ENCODE measurements around the gene SNAP91. TPM values are rescaled to one million over a fixed set of nuclear protein-coding genes. Genes with fewer than 3 reads are reported as not detected.

SNAP91 gene
- total and polyA plus RNA-seq, 3 donors from 2014 or later, result 13.3 to 37.5 (median 32.9) TPM

DNA sequence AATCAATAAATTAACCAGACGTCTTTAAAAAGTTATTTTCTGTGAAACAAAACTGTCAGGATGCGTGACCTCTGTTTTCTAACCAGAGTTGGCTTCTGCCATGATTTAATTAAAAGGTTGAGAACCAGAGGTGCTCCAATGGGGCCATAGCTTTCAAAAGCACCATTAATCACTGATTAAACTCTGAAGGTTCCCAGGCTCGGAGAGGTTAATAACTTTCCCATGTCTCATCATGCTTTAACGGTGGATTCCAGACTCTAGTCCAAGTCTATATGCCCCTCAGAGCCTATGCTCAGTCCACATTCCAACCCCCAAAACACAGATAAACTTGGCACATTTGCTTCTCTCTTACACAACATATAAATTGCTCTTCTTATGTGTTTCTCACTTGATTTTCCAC lies 95.5 kb downstream of the SNAP91 start:
- H3K9me3 ChIP-seq, result no peaks in the 10 kb centered on the region
- DNase-seq, result no peak
- no peak overlapping the region for H3K27ac ChIP-seq
- TF ChIP-seq CTCF (IDR thresholded peaks at IDR 0.05) (no peak), POLR2A (IDR thresholded peaks at IDR 0.05) (no peak)
- H3K36me3 ChIP-seq (ENCODE audit: low read depth, missing control alignments), result no peaks in the 10 kb centered on the region
- intact Hi-C loops (cut with DNase I; ENCODE audit: low total_unique reads), result no loop called here
- no peaks in the 10 kb centered on the region for H3K4me1 ChIP-seq
- no peak overlapping the region for H3K4me3 ChIP-seq
- H3K27me3 ChIP-seq, result no peaks in the 10 kb centered on the region
- WGBS, 2 donors, result 66% methylated on average over 4 of the region's 4 CpGs

GRCh38 chr6:83609248-83609647 lies 99.7 kb downstream of the SNAP91 start:
- Histone ChIP-seq H3K4me3 (no peak overlapping the region), H3K36me3 (ENCODE audit: low read depth, missing control alignments) (no peaks in the 10 kb centered on the region), H3K4me1 (no peaks in the 10 kb centered on the region), H3K27ac (no peak overlapping the region), H3K9me3 (no peaks in the 10 kb centered on the region), H3K27me3 (no peaks in the 10 kb centered on the region)
- 89 to 92% methylated on average over 2 of the region's 2 CpGs for WGBS, 2 donors
- TF ChIP-seq POLR2A (IDR thresholded peaks at IDR 0.05), result no peak
- TF ChIP-seq CTCF (IDR thresholded peaks at IDR 0.05), result no peak
- intact Hi-C loops (cut with DNase I; ENCODE audit: low total_unique reads), result no loop called here
- no peak for DNase-seq

- WGBS, 2 donors, result 93 to 95% methylated on average over 1 of the region's 1 CpG
- no peak overlapping the region for H3K4me3 ChIP-seq
- H3K4me1 ChIP-seq, result no peaks in the 10 kb centered on the region
- no peaks in the 10 kb centered on the region for H3K9me3 ChIP-seq
- DNase-seq, result no peak
- no peak overlapping the region for H3K27ac ChIP-seq
- TF ChIP-seq POLR2A (IDR thresholded peaks at IDR 0.05), result no peak
- no peaks in the 10 kb centered on the region for H3K36me3 ChIP-seq (ENCODE audit: low read depth, missing control alignments)
- intact Hi-C loops (cut with DNase I; ENCODE audit: low total_unique reads), result no loop called here
- H3K27me3 ChIP-seq, result no peaks in the 10 kb centered on the region
Observed at GRCh38 chr6:83605517-83605916, 103.4 kb downstream of the SNAP91 start.

DNA sequence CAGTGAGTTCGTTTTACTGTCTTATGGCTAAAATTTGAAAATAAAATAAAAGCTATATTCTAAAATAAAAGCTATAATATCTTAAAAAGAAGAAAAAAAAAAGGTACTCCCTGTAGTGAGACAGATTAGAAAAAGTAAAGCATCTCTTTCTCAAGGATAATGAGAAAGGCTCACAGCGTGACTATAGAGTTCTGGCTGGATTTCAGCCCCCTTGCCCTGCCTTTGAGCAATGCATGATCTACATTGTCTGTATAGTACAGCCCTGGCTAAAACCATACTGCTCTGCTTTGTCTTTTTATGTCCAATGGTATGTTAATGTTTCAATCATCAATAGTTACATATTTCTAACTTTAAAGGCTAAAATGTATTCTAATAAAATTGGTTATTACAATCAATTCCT lies 105.3 kb downstream of the SNAP91 start:
- Histone ChIP-seq H3K27ac (no peak overlapping the region), H3K9me3 (no peaks in the 10 kb centered on the region), H3K4me3 (no peak overlapping the region), H3K4me1 (no peaks in the 10 kb centered on the region), H3K27me3 (no peaks in the 10 kb centered on the region), H3K36me3 (ENCODE audit: low read depth, missing control alignments) (no peaks in the 10 kb centered on the region)
- no peak for DNase-seq
- 66 to 70% methylated on average over 2 of the region's 2 CpGs for WGBS, 2 donors
- intact Hi-C loops (cut with DNase I; ENCODE audit: low total_unique reads), result no loop called here
- TF ChIP-seq POLR2A (IDR thresholded peaks at IDR 0.05) (no peak), CTCF (IDR thresholded peaks at IDR 0.05) (no peak)

- no peak for DNase-seq
- Histone ChIP-seq H3K27ac (no peak overlapping the region), H3K36me3 (ENCODE audit: low read depth, missing control alignments) (no peaks in the 10 kb centered on the region), H3K27me3 (no peaks in the 10 kb centered on the region), H3K4me1 (no peaks in the 10 kb centered on the region), H3K9me3 (no peaks in the 10 kb centered on the region), H3K4me3 (no peak overlapping the region)
- intact Hi-C loops (cut with DNase I; ENCODE audit: low total_unique reads), result no loop called here
- WGBS, 2 donors, result 57 to 61% methylated on average over 3 of the region's 3 CpGs
- TF ChIP-seq POLR2A (IDR thresholded peaks at IDR 0.05), result no peak
- TF ChIP-seq CTCF (IDR thresholded peaks at IDR 0.05), result no peak
Observed at GRCh38 chr6:83601119-83601518, 107.8 kb downstream of the SNAP91 start.

All from testis (tissue), 3 donors.